ENCODE data around the gene ZMYND8. TPM values are rescaled to one million over a fixed set of nuclear protein-coding genes. Genes with fewer than 3 reads are reported as not detected.

The ZMYND8 gene
- polyA plus RNA-seq, 1 donor from 2014 or later, result 16.8 TPM

- Histone ChIP-seq H3K27me3 (ENCODE audit: insufficient read depth, low read depth, low read length) (no peaks in the 10 kb centered on the region), H3K36me3 (ENCODE audit: insufficient read depth, low read length) (peaks cover 4% of the 10 kb centered on the region), H2AFZ (ENCODE audit: low read depth, low read length) (no peak overlapping the region), H4K20me1 (ENCODE audit: insufficient read depth) (no peaks in the 10 kb centered on the region), H3K4me2 (ENCODE audit: low read length) (no peak overlapping the region), H3F3A (ENCODE audit: insufficient read depth, low read length, poor library complexity, severe bottlenecking) (no peaks in the 10 kb centered on the region), H3K9ac (ENCODE audit: low read length) (no peak overlapping the region), H3K27ac (ENCODE audit: low read length) (no peak overlapping the region), H3K4me3 (ENCODE audit: low read length) (no peak overlapping the region), H3K79me2 (replicated peaks; ENCODE audit: insufficient read depth, low read length) (no peaks in the 10 kb centered on the region), H3K9me3 (ENCODE audit: low read length) (no peaks in the 10 kb centered on the region), H3K9me2 (ENCODE audit: insufficient read depth, low read length) (no peaks in the 10 kb centered on the region)
- TF ChIP-seq TAF1 (IDR thresholded peaks at IDR 0.05; ENCODE audit: low read depth) (no peak), POLR2AphosphoS5 (IDR thresholded peaks at IDR 0.05) (no peak), SMC3 (conservative IDR thresholded peaks at IDR 0.05; ENCODE audit: poor library complexity) (no peak), REST (IDR thresholded peaks at IDR 0.05; ENCODE audit: borderline replicate concordance) (no peak), MXI1 (conservative IDR thresholded peaks at IDR 0.05; ENCODE audit: poor library complexity, severe bottlenecking) (no peak), CTCF (IDR thresholded peaks at IDR 0.05; ENCODE audit: poor library complexity, severe bottlenecking) (no peak), RAD21 (conservative IDR thresholded peaks at IDR 0.05) (no peak), EP300 (conservative IDR thresholded peaks at IDR 0.05; ENCODE audit: poor library complexity, severe bottlenecking) (no peak), EZH2 (IDR thresholded peaks at IDR 0.05; ENCODE audit: borderline replicate concordance, insufficient read depth, low read length, poor library complexity, severe bottlenecking) (no peak)
These were observed 122.9 kb downstream of the ZMYND8 start for GRCh38 chr20:47233333-47234188.

- no peaks in the 10 kb centered on the region for H3K27me3 ChIP-seq (ENCODE audit: insufficient read depth, low read depth, low read length)
- no peak overlapping the region for H3K4me3 ChIP-seq (ENCODE audit: low read length)
- H3K36me3 ChIP-seq (ENCODE audit: insufficient read depth, low read length), result peaks cover 4% of the 10 kb centered on the region
- no peak for TF ChIP-seq POLR2AphosphoS5 (IDR thresholded peaks at IDR 0.05)
- no peak for TF ChIP-seq REST (IDR thresholded peaks at IDR 0.05; ENCODE audit: borderline replicate concordance)
- TF ChIP-seq EZH2 (IDR thresholded peaks at IDR 0.05; ENCODE audit: borderline replicate concordance, insufficient read depth, low read length, poor library complexity, severe bottlenecking), result no peak
- TF ChIP-seq MXI1 (conservative IDR thresholded peaks at IDR 0.05; ENCODE audit: poor library complexity, severe bottlenecking), result no peak
- TF ChIP-seq RAD21 (conservative IDR thresholded peaks at IDR 0.05), result no peak
- no peak for TF ChIP-seq CTCF (IDR thresholded peaks at IDR 0.05; ENCODE audit: poor library complexity, severe bottlenecking)
- no peak for TF ChIP-seq EP300 (conservative IDR thresholded peaks at IDR 0.05; ENCODE audit: poor library complexity, severe bottlenecking)
- TF ChIP-seq TAF1 (IDR thresholded peaks at IDR 0.05; ENCODE audit: low read depth), result no peak
- TF ChIP-seq SMC3 (conservative IDR thresholded peaks at IDR 0.05; ENCODE audit: poor library complexity), result no peak
- no peak overlapping the region for H2AFZ ChIP-seq (ENCODE audit: low read depth, low read length)
- H3K79me2 ChIP-seq (replicated peaks; ENCODE audit: insufficient read depth, low read length), result no peaks in the 10 kb centered on the region
- H3K9me2 ChIP-seq (ENCODE audit: insufficient read depth, low read length), result no peaks in the 10 kb centered on the region
- H3F3A ChIP-seq (ENCODE audit: insufficient read depth, low read length, poor library complexity, severe bottlenecking), result no peaks in the 10 kb centered on the region
- H3K27ac ChIP-seq (ENCODE audit: low read length), result no peak overlapping the region
- no peak overlapping the region for H3K9ac ChIP-seq (ENCODE audit: low read length)
- H3K4me2 ChIP-seq (ENCODE audit: low read length), result no peak overlapping the region
- H4K20me1 ChIP-seq (ENCODE audit: insufficient read depth), result no peaks in the 10 kb centered on the region
- H3K9me3 ChIP-seq (ENCODE audit: low read length), result no peaks in the 10 kb centered on the region
These were observed 124.0 kb downstream of the ZMYND8 start for GRCh38 chr20:47232518-47232917.
